ENCODE results near the gene VOPP1.

VOPP1 gene

DNA sequence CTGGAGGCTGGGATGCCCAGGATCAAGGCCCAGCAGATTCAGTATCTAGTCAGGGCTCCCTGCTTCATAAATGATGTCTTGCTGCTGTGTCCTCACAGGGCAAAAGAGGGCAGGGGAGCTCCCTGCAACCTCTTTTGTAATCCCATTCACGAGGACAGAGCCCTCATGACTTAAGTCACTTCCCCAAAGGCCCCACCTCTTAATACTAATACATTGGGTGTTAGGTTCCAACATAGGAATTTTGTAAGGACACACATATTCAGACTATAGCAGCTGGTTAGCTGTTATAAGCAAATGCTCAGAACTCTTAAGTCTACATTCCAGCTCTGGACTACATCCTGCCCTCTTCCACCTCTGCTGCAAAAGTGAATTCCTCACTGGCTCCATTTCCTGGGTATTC, 63.0 kb downstream of the VOPP1 start:
- TF ChIP-seq CREB1 (IDR thresholded peaks at IDR 0.05; ENCODE audit: low read depth) = no peak

GRCh38 chr7:55508221-55509011, 63.9 kb downstream of the VOPP1 start:
- TF ChIP-seq NFIC (IDR thresholded peaks at IDR 0.05) (no peak), CREB1 (IDR thresholded peaks at IDR 0.05; ENCODE audit: low read depth) (no peak), TEAD4 (IDR thresholded peaks at IDR 0.05) (no peak), USF1 (IDR thresholded peaks at IDR 0.05) (no peak), EGR1 (IDR thresholded peaks at IDR 0.05) (no peak), REST (IDR thresholded peaks at IDR 0.05; ENCODE audit: low read depth) (no peak), TAF1 (IDR thresholded peaks at IDR 0.05; ENCODE audit: low read depth) (no peak), YY1 (IDR thresholded peaks at IDR 0.05; ENCODE audit: low read depth) (no peak), ZBTB7A (IDR thresholded peaks at IDR 0.05; ENCODE audit: low read depth) (no peak), RAD21 (IDR thresholded peaks at IDR 0.05; ENCODE audit: low read depth) (no peak), CEBPB (IDR thresholded peaks at IDR 0.05) (no peak), EP300 (IDR thresholded peaks at IDR 0.05; ENCODE audit: borderline replicate concordance) (no peak), TCF12 (IDR thresholded peaks at IDR 0.05; ENCODE audit: low read depth) (no peak), FOXM1 (IDR thresholded peaks at IDR 0.05; ENCODE audit: borderline replicate concordance, low read depth) (no peak)
- TF ChIP-seq, protein P1, sequence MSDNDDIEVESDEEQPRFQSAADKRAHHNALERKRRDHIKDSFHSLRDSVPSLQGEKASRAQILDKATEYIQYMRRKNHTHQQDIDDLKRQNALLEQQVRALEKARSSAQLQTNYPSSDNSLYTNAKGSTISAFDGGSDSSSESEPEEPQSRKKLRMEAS (IDR thresholded peaks at IDR 0.05) = no peak

DNA sequence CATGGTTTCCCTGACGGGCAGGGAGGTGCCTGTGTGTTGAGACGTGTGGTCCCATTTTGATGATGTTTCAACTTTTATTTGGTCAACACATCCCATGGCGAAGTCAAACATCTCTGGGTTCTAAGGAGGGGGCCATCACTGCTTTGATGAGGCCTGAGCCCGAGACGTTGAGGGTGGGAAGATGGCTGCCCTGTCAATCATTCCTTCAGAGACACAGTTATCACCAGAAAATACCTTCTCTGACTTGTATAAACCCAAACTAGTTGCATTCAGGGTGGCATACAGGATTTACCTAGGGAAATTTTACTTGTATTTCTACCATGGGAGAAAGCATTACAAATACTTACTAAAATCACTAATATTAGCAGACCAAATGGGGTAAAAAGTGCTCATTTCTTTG, 64.6 kb downstream of the VOPP1 start:
- TF ChIP-seq YY1 (IDR thresholded peaks at IDR 0.05; ENCODE audit: low read depth) (no peak), USF1 (IDR thresholded peaks at IDR 0.05) (no peak), NFIC (IDR thresholded peaks at IDR 0.05) (no peak), CEBPB (IDR thresholded peaks at IDR 0.05) (no peak), TCF12 (IDR thresholded peaks at IDR 0.05; ENCODE audit: low read depth) (no peak), EGR1 (IDR thresholded peaks at IDR 0.05) (no peak), FOXM1 (IDR thresholded peaks at IDR 0.05; ENCODE audit: borderline replicate concordance, low read depth) (no peak), CREB1 (IDR thresholded peaks at IDR 0.05; ENCODE audit: low read depth) (no peak), TAF1 (IDR thresholded peaks at IDR 0.05; ENCODE audit: low read depth) (no peak), RAD21 (IDR thresholded peaks at IDR 0.05; ENCODE audit: low read depth) (no peak), REST (IDR thresholded peaks at IDR 0.05; ENCODE audit: low read depth) (no peak), EP300 (IDR thresholded peaks at IDR 0.05; ENCODE audit: borderline replicate concordance) (no peak), TEAD4 (IDR thresholded peaks at IDR 0.05) (no peak), ZBTB7A (IDR thresholded peaks at IDR 0.05; ENCODE audit: low read depth) (no peak)
- TF ChIP-seq, protein P1 (IDR thresholded peaks at IDR 0.05) = no peak

- TF ChIP-seq REST (IDR thresholded peaks at IDR 0.05; ENCODE audit: low read depth) = no peak
- TF ChIP-seq, protein P1 (IDR thresholded peaks at IDR 0.05) = no peak
These were observed 67.2 kb downstream of the VOPP1 start for GRCh38 chr7:55504967-55505658.
